CD4-positive, alpha-beta T cell treated with Interleukin-4 for 4 hours (primary cell): Measurements from ENCODE around the gene ADGRL2.

ENCODE experiments used
- DNase-seq: peaks from one replicate; pipeline ENCODE4 v3.0.0-alpha.2; 2020

Gene ADGRL2

GRCh38 chr1:81800695-81801650 is at the start of gene ADGRL2:
Gene ADGRL2, plus strand, starts transcription at chr1:81800934. Its CDS starts 36,051 bp downstream, at chr1:81836985.
- no peak for DNase-seq

GRCh38 chr1:81752840-81753239 is 47.9 kb upstream of the ADGRL2 start:
- no peak for DNase-seq

- DNase-seq: no peak
Measured at GRCh38 chr1:81754424-81754823, 46.3 kb upstream of the ADGRL2 start.

- DNase-seq: no peak
Measured at GRCh38 chr1:81756872-81757271, 43.9 kb upstream of the ADGRL2 start.

- no peak for DNase-seq
Measured at GRCh38 chr1:81757398-81758020, 43.2 kb upstream of the ADGRL2 start.

- no peak for DNase-seq
Measured at GRCh38 chr1:81758181-81758580, 42.6 kb upstream of the ADGRL2 start.

- DNase-seq: no peak
Measured at GRCh38 chr1:81760477-81761097, 40.1 kb upstream of the ADGRL2 start.

- DNase-seq: no peak
Measured at GRCh38 chr1:81775510-81775909, 25.2 kb upstream of the ADGRL2 start.

- no peak for DNase-seq
Measured at GRCh38 chr1:81780705-81781454, 19.9 kb upstream of the ADGRL2 start.

GRCh38 chr1:81781749-81782148 is 19.0 kb upstream of the ADGRL2 start:
- DNase-seq: no peak

GRCh38 chr1:81792184-81792583 is 8.6 kb upstream of the ADGRL2 start:
- DNase-seq: no peak

GRCh38 chr1:81797701-81798100 is 3.0 kb upstream of the ADGRL2 start:
- no peak for DNase-seq

- DNase-seq: no peak
Measured at GRCh38 chr1:81799939-81800694, 617 bp upstream of the ADGRL2 start.

GRCh38 chr1:81801651-81802456 is 1.1 kb downstream of the ADGRL2 start:
- DNase-seq: no peak

- DNase-seq: no peak
Measured at GRCh38 chr1:81802457-81802706, 1.6 kb downstream of the ADGRL2 start.

- no peak for DNase-seq
Measured at GRCh38 chr1:81802707-81803430, 2.1 kb downstream of the ADGRL2 start.

- DNase-seq: no peak
Measured at GRCh38 chr1:81803431-81804110, 2.8 kb downstream of the ADGRL2 start.

- no peak for DNase-seq
Measured at GRCh38 chr1:81804312-81804711, 3.6 kb downstream of the ADGRL2 start.

GRCh38 chr1:81805537-81806431 is 5.0 kb downstream of the ADGRL2 start:
- DNase-seq: no peak
